SH-SY5Y (cell line): ENCODE data around the gene MRPL21.

Experiments used
- GATA2 ChIP-seq: IDR thresholded peaks from 2 replicates; pipeline ENCODE4 v1.6.1; 2011; ENCODE audit warnings: mild to moderate bottlenecking, low read depth, low read length
- GATA3 ChIP-seq: IDR thresholded peaks from 2 replicates; pipeline ENCODE4 v1.6.1; 2011; ENCODE audit warnings: low read depth, mild to moderate bottlenecking, low read length, moderate library complexity

DNA sequence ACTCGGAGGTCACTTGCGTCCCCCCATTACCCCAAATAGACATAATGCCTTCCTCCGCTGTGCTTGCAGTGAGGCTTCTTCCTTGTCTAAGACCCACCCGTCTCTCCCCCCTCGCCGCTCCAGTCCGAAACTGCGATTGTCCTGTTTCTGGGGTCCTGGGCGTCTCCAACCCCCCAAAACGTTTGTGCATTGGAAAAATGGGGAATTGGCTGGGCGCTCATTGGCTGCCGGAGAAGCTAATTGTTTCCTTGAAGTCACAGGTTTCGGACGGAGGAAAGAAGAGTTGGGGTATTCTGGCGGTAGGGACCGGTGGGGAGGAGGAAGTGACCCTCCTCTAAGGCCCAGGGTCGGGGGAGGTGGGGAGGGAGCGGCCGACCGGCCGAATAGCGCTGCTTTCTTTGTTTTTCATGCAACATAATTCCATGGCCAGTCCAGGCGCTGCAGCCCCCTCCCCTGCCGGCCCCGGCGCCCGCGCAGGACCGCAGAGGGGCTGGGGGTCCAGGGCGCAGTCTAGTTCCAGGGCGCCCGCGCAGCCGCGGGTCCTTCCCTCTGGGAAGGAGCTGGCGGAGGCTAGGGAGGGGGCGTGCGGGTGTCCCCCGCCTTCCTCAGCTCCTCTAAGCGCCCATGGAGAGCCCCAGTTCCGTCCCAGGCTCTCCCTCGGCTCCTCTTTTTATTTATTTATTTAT, 49.2 kb downstream of the MRPL21 start:
- TF ChIP-seq GATA2: no peak
- no peak for TF ChIP-seq GATA3
